Measurements from ENCODE around the gene PSMA7. TPM values are rescaled to one million over a fixed set of nuclear protein-coding genes. Genes with fewer than 3 reads are reported as not detected.

The PSMA7 gene
- total and polyA plus RNA-seq, 2 donors (not counting 1 experiment from before 2014, with no cell fraction given), result 140 to 252 TPM

DNA sequence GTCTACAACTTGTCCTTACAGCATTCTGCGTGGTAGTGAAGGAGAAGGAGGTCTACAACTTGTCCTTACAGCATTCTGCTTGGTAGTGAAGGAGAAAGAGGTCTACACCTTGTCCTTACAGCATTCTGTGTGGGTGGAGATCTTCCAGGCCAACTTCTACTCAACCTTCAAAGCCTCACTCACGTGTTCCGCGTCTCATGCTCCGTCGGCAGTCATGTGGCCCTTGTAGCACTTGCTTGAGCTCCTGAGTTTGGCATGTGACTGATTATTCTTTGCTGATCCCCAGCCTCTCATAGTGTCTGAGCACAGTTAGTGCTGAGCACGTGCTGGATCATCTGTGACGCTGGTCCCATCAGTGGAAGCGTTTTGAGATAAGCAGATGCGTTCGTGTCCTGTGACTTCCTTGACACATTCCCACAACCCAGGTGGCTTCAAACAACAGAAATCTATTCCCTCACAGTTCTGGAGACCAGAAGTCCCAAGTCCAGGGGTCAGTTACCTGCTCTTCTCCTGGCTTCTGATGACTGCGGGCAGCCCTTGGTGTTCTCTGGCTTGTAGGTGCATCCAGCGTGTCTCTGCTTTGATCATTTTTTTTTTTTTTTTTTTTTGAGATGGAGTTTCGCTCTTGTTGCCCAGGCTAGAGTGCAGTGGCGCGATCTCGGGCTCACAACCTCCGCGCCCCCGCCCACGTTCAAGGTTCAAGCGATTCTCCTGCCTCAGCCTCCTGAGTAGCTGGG, 3.0 kb upstream of the PSMA7 start:
- Mint-ChIP-seq H3K9me3 (ENCODE audit: insufficient read depth) (no peaks in the 10 kb centered on the region), H3K27ac (peak overlapping the region; percentile 42), H3K4me3 (peak overlapping the region; percentile 88), H3K27me3 (no peaks in the 10 kb centered on the region), H3K4me1 (peaks cover 30% of the 10 kb centered on the region)
- H3K79me2 ChIP-seq (ENCODE audit: control insufficient read depth, insufficient read depth, low read length), result peaks cover 80% of the 10 kb centered on the region
- WGBS (ENCODE audit: insufficient coverage), result 96% methylated on average over 18 of the region's 22 CpGs
- H3K27ac ChIP-seq (ENCODE audit: low read length in 2 of 2), result no peak overlapping the region
- no peak overlapping the region for H2AFZ ChIP-seq (ENCODE audit: insufficient read depth, low read depth, low read length, poor library complexity, severe bottlenecking)
- ATAC-seq (ENCODE audit: low read depth), result no peak
- CTCF ChIA-PET, result interaction anchor here (1.5 to 1.7 kb wide), 2 partner anchors 12 to 135 kb away, joined by 3 to 4 read pairs; no protein-coding TSS in a partner anchor
- peaks cover 18 to 21% of the 10 kb centered on the region in 2 donors for H3K4me1 ChIP-seq (ENCODE audit: control insufficient read depth in 2 of 2, insufficient read depth in 2 of 2, low read length in 2 of 2)
- H3K4me2 ChIP-seq (replicated peaks; ENCODE audit: low read depth, low read length, poor library complexity, severe bottlenecking), result no peak overlapping the region
- POLR2A ChIA-PET, result no interaction called here
- no peaks in the 10 kb centered on the region for H3K27me3 ChIP-seq (replicated peaks in 1 of 4; ENCODE audit: control extremely low read depth in 1 of 4, control insufficient read depth in 3 of 4, insufficient read depth in 4 of 4, low read length in 3 of 4)
- DNase-seq, result no peak
- H4K20me1 ChIP-seq (ENCODE audit: control insufficient read depth, insufficient read depth, low read length, poor library complexity, severe bottlenecking), result peaks cover 68% of the 10 kb centered on the region
- H3K4me3 ChIP-seq (ENCODE audit: control extremely low read depth in 1 of 5, extremely low read depth in 1 of 5, insufficient read depth in 1 of 5, low read depth in 2 of 5, low read length in 4 of 5), result no peak overlapping the region
- no peak overlapping the region for H3K9ac ChIP-seq (ENCODE audit: low read length)
- no peak for TF ChIP-seq EZH2 (IDR thresholded peaks at IDR 0.05; ENCODE audit: borderline replicate concordance, insufficient read depth, low read depth, low read length, poor library complexity, severe bottlenecking)
- TF ChIP-seq, protein P1, sequence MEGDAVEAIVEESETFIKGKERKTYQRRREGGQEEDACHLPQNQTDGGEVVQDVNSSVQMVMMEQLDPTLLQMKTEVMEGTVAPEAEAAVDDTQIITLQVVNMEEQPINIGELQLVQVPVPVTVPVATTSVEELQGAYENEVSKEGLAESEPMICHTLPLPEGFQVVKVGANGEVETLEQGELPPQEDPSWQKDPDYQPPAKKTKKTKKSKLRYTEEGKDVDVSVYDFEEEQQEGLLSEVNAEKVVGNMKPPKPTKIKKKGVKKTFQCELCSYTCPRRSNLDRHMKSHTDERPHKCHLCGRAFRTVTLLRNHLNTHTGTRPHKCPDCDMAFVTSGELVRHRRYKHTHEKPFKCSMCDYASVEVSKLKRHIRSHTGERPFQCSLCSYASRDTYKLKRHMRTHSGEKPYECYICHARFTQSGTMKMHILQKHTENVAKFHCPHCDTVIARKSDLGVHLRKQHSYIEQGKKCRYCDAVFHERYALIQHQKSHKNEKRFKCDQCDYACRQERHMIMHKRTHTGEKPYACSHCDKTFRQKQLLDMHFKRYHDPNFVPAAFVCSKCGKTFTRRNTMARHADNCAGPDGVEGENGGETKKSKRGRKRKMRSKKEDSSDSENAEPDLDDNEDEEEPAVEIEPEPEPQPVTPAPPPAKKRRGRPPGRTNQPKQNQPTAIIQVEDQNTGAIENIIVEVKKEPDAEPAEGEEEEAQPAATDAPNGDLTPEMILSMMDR (IDR thresholded peaks at IDR 0.05), result no peak
- no peaks in the 10 kb centered on the region for H3K9me3 ChIP-seq (ENCODE audit: control extremely low read depth in 1 of 3, control insufficient read depth in 2 of 3, insufficient read depth in 1 of 3, low read length in 2 of 3)
- intact Hi-C loops (cut with micrococcal nuclease), result no loop called here
- H3K36me3 ChIP-seq (replicated peaks in 1 of 2; ENCODE audit: control extremely low read depth in 1 of 2, control insufficient read depth in 1 of 2, extremely low read depth in 1 of 2, insufficient read depth in 2 of 2, low read length in 1 of 2), result no peaks in the 10 kb centered on the region

DNA sequence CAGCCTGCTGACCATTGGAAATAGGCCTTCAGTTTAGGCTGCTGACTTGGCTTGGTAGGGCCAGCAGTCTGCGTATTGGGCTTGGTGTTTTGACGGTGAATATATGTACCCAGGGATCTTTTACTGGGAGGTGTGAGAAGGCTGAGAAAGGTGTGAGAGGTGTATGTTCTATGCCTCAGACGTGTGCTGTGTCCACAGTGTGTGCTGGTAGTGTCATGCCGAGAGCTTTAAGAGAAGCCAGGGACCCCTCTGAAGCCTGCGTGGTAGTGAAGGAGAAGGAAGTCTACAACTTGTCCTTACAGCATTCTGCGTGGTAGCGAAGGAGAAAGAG, 2.5 kb upstream of the PSMA7 start:
- H3K27ac Mint-ChIP-seq, result peak overlapping the region; percentile 42

More for the DNA sequence above, 2.5 kb upstream of the PSMA7 start:
- ATAC-seq (ENCODE audit: low read depth), result no peak
- H2AFZ ChIP-seq (ENCODE audit: insufficient read depth, low read depth, low read length, poor library complexity, severe bottlenecking), result no peak overlapping the region
- no peak overlapping the region for H3K9ac ChIP-seq (ENCODE audit: low read length)
- no peak overlapping the region for H3K27ac ChIP-seq (ENCODE audit: low read length in 2 of 2)
- peaks cover 34% of the 10 kb centered on the region for H3K4me1 Mint-ChIP-seq
- no peaks in the 10 kb centered on the region for H3K27me3 ChIP-seq (replicated peaks in 1 of 4; ENCODE audit: control extremely low read depth in 1 of 4, control insufficient read depth in 3 of 4, insufficient read depth in 4 of 4, low read length in 3 of 4)
- H3K27me3 Mint-ChIP-seq, result no peaks in the 10 kb centered on the region
- peak overlapping the region; percentile 88 for H3K4me3 Mint-ChIP-seq
- TF ChIP-seq EZH2 (IDR thresholded peaks at IDR 0.05; ENCODE audit: borderline replicate concordance, insufficient read depth, low read depth, low read length, poor library complexity, severe bottlenecking), result no peak
- TF ChIP-seq, protein P1 (IDR thresholded peaks at IDR 0.05), result no peak
- no peak overlapping the region for H3K4me3 ChIP-seq (ENCODE audit: control extremely low read depth in 1 of 5, extremely low read depth in 1 of 5, insufficient read depth in 1 of 5, low read depth in 2 of 5, low read length in 4 of 5)
- CTCF ChIA-PET, result interaction anchor here (0.6 to 1.7 kb wide), 4 partner anchors 11 to 135 kb away, joined by 3 to 4 read pairs (median 3); partner anchors contain the start of gene LSM14B
- H3K79me2 ChIP-seq (ENCODE audit: control insufficient read depth, insufficient read depth, low read length), result peaks cover 80% of the 10 kb centered on the region
- H3K9me3 Mint-ChIP-seq (ENCODE audit: insufficient read depth), result no peaks in the 10 kb centered on the region
- H4K20me1 ChIP-seq (ENCODE audit: control insufficient read depth, insufficient read depth, low read length, poor library complexity, severe bottlenecking), result peaks cover 68% of the 10 kb centered on the region
- intact Hi-C loops (cut with micrococcal nuclease), result no loop called here
- 95% methylated on average over 5 of the region's 7 CpGs for WGBS (ENCODE audit: insufficient coverage)
- POLR2A ChIA-PET, result no interaction called here
- peaks cover 23 to 27% of the 10 kb centered on the region in 2 donors for H3K4me1 ChIP-seq (ENCODE audit: control insufficient read depth in 2 of 2, insufficient read depth in 2 of 2, low read length in 2 of 2)
- no peaks in the 10 kb centered on the region for H3K36me3 ChIP-seq (replicated peaks in 1 of 2; ENCODE audit: control extremely low read depth in 1 of 2, control insufficient read depth in 1 of 2, extremely low read depth in 1 of 2, insufficient read depth in 2 of 2, low read length in 1 of 2)
- no peak for DNase-seq
- H3K4me2 ChIP-seq (replicated peaks; ENCODE audit: low read depth, low read length, poor library complexity, severe bottlenecking), result no peak overlapping the region
- no peaks in the 10 kb centered on the region for H3K9me3 ChIP-seq (ENCODE audit: control extremely low read depth in 1 of 3, control insufficient read depth in 2 of 3, insufficient read depth in 1 of 3, low read length in 2 of 3)
